Sigmoid colon (tissue), 4 donors: ENCODE data around the gene RALGAPB.

Source experiments
- CTCF ChIP-seq, 4 experiments: fragments of 450-650 bp in 3 of 4; fragments of 200-600 bp in 1 of 4; IDR thresholded peaks; one replicate each; pipeline ENCODE4 v1.5.1; 2016 to 2019; ENCODE audit warnings: antibody characterized with exemption in 4 of 4, mild to moderate bottlenecking in 3 of 4, moderate library complexity in 2 of 4
- EP300 ChIP-seq, 4 donors: sonication (generic); formaldehyde crosslinking; IDR thresholded peaks; one replicate each; pipeline ENCODE4 v1.6.1; 2017; ENCODE audit warnings: antibody characterized with exemption in 4 of 4
- POLR2A ChIP-seq, 2 donors: fragments of 450-650 bp; IDR thresholded peaks; one replicate each; pipeline ENCODE4 v1.6.1; 2016; ENCODE audit warnings: antibody characterized with exemption in 2 of 2, mild to moderate bottlenecking in 2 of 2, moderate library complexity in 2 of 2

DNA sequence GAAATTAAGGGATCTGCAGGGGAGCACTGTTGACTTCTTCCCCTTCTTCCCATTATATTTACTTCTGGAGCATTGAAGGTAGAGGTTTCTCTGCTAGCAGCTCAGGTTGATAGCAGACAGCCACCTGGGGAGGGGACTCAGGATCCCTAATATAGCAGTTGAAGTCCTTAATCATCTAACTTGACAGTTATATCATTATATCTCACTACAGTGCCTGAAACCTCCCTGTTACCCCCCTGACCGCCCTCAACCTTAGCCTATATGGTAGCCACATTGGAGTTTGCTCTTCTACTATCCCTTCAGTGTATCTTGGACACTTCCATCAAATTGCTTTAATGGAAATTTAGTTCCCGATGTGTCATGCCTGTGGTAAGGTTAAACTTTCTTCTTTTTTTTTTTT, 7.0 kb downstream of the RALGAPB start:
- TF ChIP-seq POLR2A (IDR thresholded peaks at IDR 0.05) (no peak), CTCF (IDR thresholded peaks at IDR 0.05) (no peak), EP300 (IDR thresholded peaks at IDR 0.05) (no peak)
